ACHN (cell line): ENCODE data around the gene IQGAP2.
A peak's percentile ranks its signal among the peaks of the same experiment; 100 is the strongest.

Experiments used
- DNase-seq: peaks from one replicate; pipeline ENCODE4 v3.0.0-alpha.2; 2015
- in situ Hi-C: cut with HindIII; loops from 2 replicates; pipeline ENCODE4 v1.10.0; 2017; ENCODE audit warnings: low sequenced_read_pairs, low pct_ligation_motif_present, low pct_unique_long_range_greater_than_20kb

The IQGAP2 gene

GRCh38 chr5:76565009-76565408 is 161.9 kb downstream of the IQGAP2 start:
- in situ Hi-C loops, result no loop called here
- DNase-seq, result no peak

- no peak for DNase-seq
- in situ Hi-C loops, result no loop called here
Measured at GRCh38 chr5:76570153-76570552, 167.1 kb downstream of the IQGAP2 start.

- DNase-seq, result no peak
- in situ Hi-C loops, result no loop called here
Measured at GRCh38 chr5:76571559-76571958, 168.5 kb downstream of the IQGAP2 start.

- DNase-seq, result no peak
- in situ Hi-C loops, result no loop called here
Measured at GRCh38 chr5:76576450-76576849, 173.4 kb downstream of the IQGAP2 start.

- in situ Hi-C loops, result no loop called here
- DNase-seq, result no peak
Measured at GRCh38 chr5:76576996-76577395, 173.9 kb downstream of the IQGAP2 start.

- no peak for DNase-seq
- in situ Hi-C loops, result no loop called here
Measured at GRCh38 chr5:76579166-76579937, 176.3 kb downstream of the IQGAP2 start.

GRCh38 chr5:76580981-76581380 is 177.9 kb downstream of the IQGAP2 start:
- DNase-seq, result no peak
- in situ Hi-C loops, result no loop called here

GRCh38 chr5:76582230-76583162 is 179.4 kb downstream of the IQGAP2 start:
- DNase-seq, result no peak
- in situ Hi-C loops, result no loop called here

GRCh38 chr5:76583163-76584047 is 180.3 kb downstream of the IQGAP2 start:
- DNase-seq, result peak; percentile 6
- in situ Hi-C loops, result no loop called here

- no peak for DNase-seq
- in situ Hi-C loops, result no loop called here
Measured at GRCh38 chr5:76585783-76586217, 182.7 kb downstream of the IQGAP2 start.

GRCh38 chr5:76586531-76586930 is 183.4 kb downstream of the IQGAP2 start:
- DNase-seq, result no peak
- in situ Hi-C loops, result no loop called here

GRCh38 chr5:76590027-76590426 is 186.9 kb downstream of the IQGAP2 start:
- in situ Hi-C loops, result no loop called here
- no peak for DNase-seq

- in situ Hi-C loops, result no loop called here
- no peak for DNase-seq
Measured at GRCh38 chr5:76591366-76591765, 188.3 kb downstream of the IQGAP2 start.

GRCh38 chr5:76592692-76593091 is 189.6 kb downstream of the IQGAP2 start:
- no peak for DNase-seq
- in situ Hi-C loops, result no loop called here

GRCh38 chr5:76594107-76594506 is 191.0 kb downstream of the IQGAP2 start:
- DNase-seq, result no peak
- in situ Hi-C loops, result no loop called here

- no peak for DNase-seq
- in situ Hi-C loops, result no loop called here
Measured at GRCh38 chr5:76595755-76596481, 192.8 kb downstream of the IQGAP2 start.

GRCh38 chr5:76598531-76598930 is 195.4 kb downstream of the IQGAP2 start:
- in situ Hi-C loops, result no loop called here
- DNase-seq, result no peak

- DNase-seq, result no peak
- in situ Hi-C loops, result no loop called here
Measured at GRCh38 chr5:76600716-76601115, 197.6 kb downstream of the IQGAP2 start.
